Lower leg skin (tissue), 3 donors: ENCODE results near the gene SH3BP1.

ENCODE experiments used
- POLR2A ChIP-seq, 2 donors: fragments of 450-650 bp; IDR thresholded peaks; one replicate each; pipeline ENCODE4 v1.6.1; 2016 to 2017; ENCODE audit warnings: antibody characterized with exemption in 2 of 2, mild to moderate bottlenecking in 1 of 2, moderate library complexity in 1 of 2
- TF ChIP-seq, protein P1 (sequence below), 3 donors: fragments of 450-650 bp; IDR thresholded peaks; one replicate each; pipeline ENCODE4 v1.5.1; 2016; ENCODE audit warnings: antibody characterized with exemption in 3 of 3, mild to moderate bottlenecking in 3 of 3, moderate library complexity in 2 of 3

GRCh38 chr22:37629928-37630327 is 9.5 kb upstream of the SH3BP1 start:
- no peak for TF ChIP-seq POLR2A (IDR thresholded peaks at IDR 0.05)
- TF ChIP-seq, protein P1, sequence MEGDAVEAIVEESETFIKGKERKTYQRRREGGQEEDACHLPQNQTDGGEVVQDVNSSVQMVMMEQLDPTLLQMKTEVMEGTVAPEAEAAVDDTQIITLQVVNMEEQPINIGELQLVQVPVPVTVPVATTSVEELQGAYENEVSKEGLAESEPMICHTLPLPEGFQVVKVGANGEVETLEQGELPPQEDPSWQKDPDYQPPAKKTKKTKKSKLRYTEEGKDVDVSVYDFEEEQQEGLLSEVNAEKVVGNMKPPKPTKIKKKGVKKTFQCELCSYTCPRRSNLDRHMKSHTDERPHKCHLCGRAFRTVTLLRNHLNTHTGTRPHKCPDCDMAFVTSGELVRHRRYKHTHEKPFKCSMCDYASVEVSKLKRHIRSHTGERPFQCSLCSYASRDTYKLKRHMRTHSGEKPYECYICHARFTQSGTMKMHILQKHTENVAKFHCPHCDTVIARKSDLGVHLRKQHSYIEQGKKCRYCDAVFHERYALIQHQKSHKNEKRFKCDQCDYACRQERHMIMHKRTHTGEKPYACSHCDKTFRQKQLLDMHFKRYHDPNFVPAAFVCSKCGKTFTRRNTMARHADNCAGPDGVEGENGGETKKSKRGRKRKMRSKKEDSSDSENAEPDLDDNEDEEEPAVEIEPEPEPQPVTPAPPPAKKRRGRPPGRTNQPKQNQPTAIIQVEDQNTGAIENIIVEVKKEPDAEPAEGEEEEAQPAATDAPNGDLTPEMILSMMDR (IDR thresholded peaks at IDR 0.05): no peak
